GM19463 (cell line): Measurements from ENCODE around the gene DAB2.
"Not testable (repeated sequence)": the region's sequence is repeated elsewhere in the genome, so short reads cannot be mapped to it uniquely, and the experiment has no call there.

Source experiments
- ATAC-seq: cut with Tn5 transposase; IDR thresholded peaks from one replicate; pipeline ENCODE4 v1.9.1; 2021; ENCODE audit warnings: mild to moderate bottlenecking, moderate library complexity; ENCODE audit not compliant: unreplicated experiment

Gene DAB2

DNA sequence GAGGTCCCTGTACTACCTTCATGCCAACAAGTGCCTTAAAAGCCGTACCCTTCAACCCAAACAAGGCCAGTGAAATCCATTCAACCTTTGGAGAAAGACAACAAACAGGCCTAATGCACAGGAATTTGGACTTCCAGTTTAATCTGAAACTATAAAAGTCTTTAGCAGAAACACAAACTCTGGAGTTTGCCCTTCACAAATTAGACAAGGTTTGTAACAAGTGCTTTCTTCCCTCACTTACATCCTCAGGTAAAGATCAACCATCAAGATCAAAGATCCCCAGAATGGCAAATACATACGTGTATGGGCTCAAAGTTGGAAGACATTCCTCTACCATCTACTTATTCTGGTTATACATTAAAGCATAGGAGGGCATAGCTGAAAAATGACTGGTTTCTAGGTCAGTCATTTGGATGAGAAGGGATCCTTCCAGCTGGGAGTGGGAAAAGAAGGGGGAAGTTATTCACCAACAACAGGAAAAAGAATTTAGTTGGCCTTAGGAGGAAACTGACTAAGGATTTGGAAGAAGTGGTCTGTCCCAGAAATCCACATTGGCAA, 2.0 kb downstream of the DAB2 start:
- ATAC-seq = no peak

DNA sequence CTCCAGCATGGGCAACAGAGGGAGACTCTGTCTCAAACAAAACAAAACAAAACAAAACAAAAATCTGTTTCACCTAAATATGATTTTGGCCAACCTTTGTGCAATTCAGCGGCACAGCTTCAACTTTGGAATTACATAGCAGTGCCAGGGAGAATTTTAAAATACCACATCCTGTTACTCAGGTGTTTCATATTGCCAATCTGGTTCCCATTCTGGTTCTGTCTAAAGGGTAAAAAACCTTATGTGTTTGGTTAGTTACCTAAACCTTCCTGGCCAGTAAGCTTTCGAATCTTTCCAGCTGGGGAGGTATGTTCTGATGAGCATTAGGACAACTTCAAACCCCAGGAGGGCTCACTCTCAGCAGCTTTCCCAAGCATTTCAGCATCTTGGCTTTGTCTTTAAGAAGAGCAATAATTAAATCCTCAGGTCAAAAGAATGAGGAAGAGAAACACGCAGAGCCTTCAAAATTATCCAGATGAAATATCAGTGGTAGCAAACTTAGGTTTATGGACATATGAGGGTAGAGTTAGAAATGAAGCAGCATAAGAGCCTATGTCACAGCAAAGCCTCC, 2.7 kb downstream of the DAB2 start:
- ATAC-seq = no peak

DNA sequence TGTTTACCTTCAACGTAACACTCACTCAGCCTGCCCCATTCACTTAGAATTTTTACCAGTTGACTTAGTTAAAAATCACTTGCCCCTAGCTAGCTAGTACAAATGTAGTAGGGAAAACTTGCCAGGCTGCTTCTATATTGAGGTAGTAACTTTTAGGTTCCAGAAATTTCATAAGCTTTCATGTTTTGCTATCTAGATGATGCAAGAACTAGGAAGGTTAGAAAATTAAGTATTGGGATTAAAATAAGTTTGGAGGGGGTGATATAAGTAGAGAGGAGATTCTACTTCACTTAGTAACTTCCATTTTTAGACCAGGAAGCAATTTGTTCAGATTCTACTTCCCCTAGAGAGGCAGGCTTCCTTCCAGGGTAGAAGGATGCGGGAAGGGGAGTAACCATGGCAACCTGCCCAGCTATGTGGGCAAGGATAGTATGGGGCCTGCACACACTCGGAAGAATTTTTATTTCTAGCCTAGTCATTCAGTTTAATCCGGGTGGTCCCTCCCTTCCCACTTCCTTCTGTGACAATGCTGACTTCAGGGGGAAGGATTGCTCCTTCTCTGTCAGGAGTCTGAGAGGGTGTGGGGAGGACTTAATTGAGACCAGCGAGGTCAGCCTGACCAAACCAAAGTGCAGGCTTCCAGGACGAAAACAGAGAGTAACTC, 4.2 kb downstream of the DAB2 start:
- no peak for ATAC-seq

- no peak for ATAC-seq
Measured at GRCh38 chr5:39419796-39420195, 5.0 kb downstream of the DAB2 start.

DNA sequence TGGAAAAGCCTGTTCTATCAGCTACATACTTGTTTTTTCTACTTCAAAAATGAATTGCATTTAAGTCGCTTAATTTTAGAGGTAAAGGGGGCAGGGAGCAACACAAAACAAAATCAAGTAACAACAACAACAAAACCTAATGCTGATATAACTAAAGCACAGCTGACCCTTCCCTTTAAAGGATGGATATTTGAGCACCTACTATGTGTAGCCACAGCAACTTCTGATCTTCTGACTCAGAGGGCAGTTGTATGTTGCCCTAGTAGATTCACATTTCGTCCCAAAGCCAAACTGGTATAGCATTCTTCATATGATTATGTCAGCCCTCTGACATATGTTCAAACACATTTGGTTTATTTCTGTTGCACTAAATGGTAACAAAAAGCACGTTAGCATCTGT, 6.8 kb downstream of the DAB2 start:
- ATAC-seq = no peak

- no peak for ATAC-seq
Measured at GRCh38 chr5:39415201-39415600, 9.6 kb downstream of the DAB2 start.

DNA sequence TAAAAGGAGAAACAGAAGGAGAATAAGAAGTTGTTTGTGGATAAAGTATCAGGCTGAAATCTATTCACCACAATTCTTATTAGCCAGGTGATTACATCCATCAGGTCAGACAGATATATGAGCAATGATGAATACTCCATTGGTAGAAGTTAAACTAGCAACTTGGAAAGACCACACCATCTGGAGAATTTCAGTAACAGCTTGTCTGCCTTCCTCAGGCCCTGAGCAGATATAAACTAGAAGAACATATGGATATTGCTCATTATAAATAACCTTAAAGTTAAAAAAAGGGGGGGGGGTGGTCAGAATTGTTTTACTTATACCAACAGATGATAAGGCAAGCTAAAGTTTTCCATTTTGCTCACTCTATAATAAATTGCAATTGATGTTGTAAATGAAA, 10.4 kb downstream of the DAB2 start:
- no peak for ATAC-seq

GRCh38 chr5:39413771-39414170, 11.0 kb downstream of the DAB2 start:
- no peak for ATAC-seq

DNA sequence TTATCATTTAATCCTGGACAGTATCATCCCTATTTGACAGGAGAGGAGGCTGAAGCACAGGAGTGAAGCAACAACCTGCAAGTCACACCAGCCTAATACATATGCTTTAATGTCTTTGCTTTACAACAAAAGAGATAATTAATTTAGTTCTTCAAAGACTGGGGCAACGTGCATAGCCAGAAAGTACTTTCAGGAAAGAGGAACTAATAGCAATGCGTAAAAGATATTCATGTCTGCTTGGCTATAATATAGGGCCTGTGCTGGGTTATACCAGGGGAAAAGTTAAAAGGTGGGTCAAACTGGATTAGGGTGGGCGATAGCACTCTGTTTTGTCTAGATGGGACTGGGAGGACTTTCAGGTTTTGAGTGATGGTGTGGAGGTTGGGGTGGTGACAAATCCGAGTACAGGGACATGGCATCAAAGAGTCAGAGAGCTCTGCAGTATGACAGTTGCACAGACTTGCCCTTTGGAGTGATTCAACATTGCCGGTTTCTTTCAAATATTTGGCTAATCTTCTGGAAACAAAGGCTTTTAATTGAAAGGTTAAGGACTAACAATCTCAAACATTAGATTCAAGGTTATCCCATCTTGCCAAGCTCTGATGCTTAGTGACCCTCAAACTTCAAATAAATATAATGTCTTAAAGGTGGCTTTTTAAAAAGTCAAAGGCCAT, 11.9 kb downstream of the DAB2 start:
- ATAC-seq = no peak

- no peak for ATAC-seq
Measured at GRCh38 chr5:39411985-39412384, 12.8 kb downstream of the DAB2 start.

GRCh38 chr5:39411061-39411460, 13.7 kb downstream of the DAB2 start:
- no peak for ATAC-seq

DNA sequence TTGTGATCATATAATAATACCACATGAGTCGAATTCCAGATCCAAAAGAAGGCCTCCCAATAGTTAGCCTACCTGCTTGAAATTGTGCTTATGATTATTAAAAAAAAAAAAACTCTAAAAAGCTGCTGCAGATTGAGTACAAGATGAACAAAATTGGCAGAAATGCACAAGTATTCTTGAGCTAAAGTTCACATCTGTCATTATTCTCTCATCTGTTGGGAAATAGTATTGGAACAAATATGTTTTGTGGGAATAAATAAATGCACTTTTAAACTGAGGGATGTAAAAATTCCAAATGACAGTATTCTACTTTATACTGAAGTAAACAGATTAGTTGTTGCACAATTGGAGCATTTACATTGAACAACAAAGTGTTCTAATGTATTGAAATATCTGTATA, 15.7 kb downstream of the DAB2 start:
- ATAC-seq = no peak

DNA sequence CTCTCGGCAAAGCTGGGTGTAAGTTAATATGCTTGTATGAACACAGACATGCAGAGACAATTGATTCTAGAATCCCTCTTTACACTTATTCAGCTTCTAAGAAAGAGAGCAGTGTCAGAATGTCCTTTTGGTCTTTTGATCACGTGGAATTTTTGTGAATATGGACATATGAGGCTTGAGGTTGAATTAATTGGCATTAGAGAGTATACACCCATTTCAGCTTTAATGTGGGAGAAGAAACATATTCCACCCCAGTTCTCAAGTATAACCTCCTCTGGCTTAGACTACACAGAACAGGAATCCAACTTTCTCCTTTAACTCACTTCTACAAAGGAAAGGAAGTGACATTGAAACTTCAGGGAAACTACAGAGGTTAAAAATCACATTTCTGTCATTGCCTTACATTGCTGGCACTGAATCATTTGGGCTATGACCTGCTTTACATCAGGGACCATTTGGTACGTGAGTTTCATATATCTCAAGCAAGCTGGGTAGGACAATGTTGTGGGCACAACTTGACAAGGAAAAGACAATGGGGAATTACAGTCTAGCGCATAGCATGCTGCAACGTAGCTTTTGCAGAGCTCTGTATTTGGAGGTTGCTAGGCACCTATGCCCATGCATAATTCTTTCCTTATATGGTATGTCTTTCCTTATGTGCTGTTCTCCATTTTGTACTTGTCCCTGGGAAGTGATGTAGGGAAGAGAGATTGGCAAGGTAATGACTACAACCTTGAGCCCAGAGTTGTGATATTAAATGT, 19.5 kb downstream of the DAB2 start:
- no peak for ATAC-seq

- ATAC-seq = not testable (repeated sequence)
Measured at GRCh38 chr5:39403761-39404160, 21.0 kb downstream of the DAB2 start.

- not testable (repeated sequence) for ATAC-seq
Measured at GRCh38 chr5:39402140-39402539, 22.6 kb downstream of the DAB2 start.

- no peak for ATAC-seq
Measured at GRCh38 chr5:39400713-39401578, 23.8 kb downstream of the DAB2 start.

GRCh38 chr5:39399135-39400036, 25.4 kb downstream of the DAB2 start:
- ATAC-seq = no peak

GRCh38 chr5:39396843-39397242, 27.9 kb downstream of the DAB2 start:
- ATAC-seq = no peak

- no peak for ATAC-seq
Measured at GRCh38 chr5:39395521-39395920, 29.3 kb downstream of the DAB2 start.
